Kidney (tissue), 14 donors: ENCODE measurements around the gene TMCC1. TPM values are rescaled to one million over a fixed set of nuclear protein-coding genes. Genes with fewer than 3 reads are reported as not detected.
"Not testable (repeated sequence)": the region's sequence is repeated elsewhere in the genome, so short reads cannot be mapped to it uniquely, and the experiment has no call there.

ENCODE experiments used
- DNase-seq, 5 donors: peaks; one replicate each; pipeline ENCODE4 v3.0.0-alpha.2; 2013 to 2020
- FAIRE-seq: peaks from 2 replicates; lab custom pipeline; 2012; peaks lifted over from hg19 to GRCh38; lab: Jason Lieb, UNC
- H3K27ac ChIP-seq, 2 donors: one replicate each; pipeline ENCODE4 v1.7.0; 2013; ENCODE audit warnings: low read depth in 2 of 2, low read length in 2 of 2, inconsistent platforms in 1 of 2
- H3K27me3 ChIP-seq: one replicate; pipeline ENCODE4 v1.7.1; 2013; ENCODE audit warnings: low read length, inconsistent platforms; ENCODE audit not compliant: control insufficient read depth, insufficient read depth
- H3K36me3 ChIP-seq, 3 donors: one replicate each; pipeline versions ENCODE4 v1.7.0 to v1.7.1; 2013; ENCODE audit warnings: low read length in 3 of 3, control low read depth in 1 of 3, inconsistent platforms in 1 of 3; ENCODE audit not compliant: insufficient read depth in 3 of 3, control insufficient read depth in 2 of 3
- H3K4me1 ChIP-seq, 3 donors: one replicate each; pipeline versions ENCODE4 v1.7.0 to v1.7.1; 2013; ENCODE audit warnings: low read length in 3 of 3, inconsistent platforms in 1 of 3, low read depth in 1 of 3; ENCODE audit not compliant: control insufficient read depth in 2 of 3, insufficient read depth in 2 of 3
- H3K4me3 ChIP-seq, 3 donors: one replicate each; pipeline versions ENCODE4 v1.7.0 to v1.8.1; 2013; ENCODE audit warnings: low read length in 3 of 3, control low read depth in 1 of 3, inconsistent platforms in 1 of 3
- H3K9ac ChIP-seq, 3 donors: one replicate each; pipeline versions ENCODE4 v1.7.0 to v1.7.1; 2013; ENCODE audit warnings: low read length in 3 of 3, control low read depth in 1 of 3, inconsistent platforms in 1 of 3
- H3K9me3 ChIP-seq, 3 donors: one replicate each; pipeline versions ENCODE4 v1.7.0 to v1.7.1; 2013; ENCODE audit warnings: low read length in 3 of 3, control low read depth in 1 of 3, inconsistent platforms in 1 of 3; ENCODE audit not compliant: control insufficient read depth in 2 of 3, insufficient read depth in 1 of 3
- intact Hi-C: fragments of 100-400 bp; cut with DNase I; formaldehyde crosslinking; loops from one replicate; pipeline ENCODE4 v1.11.1; 2022
- polyA plus RNA-seq: library from polyadenylated mRNA; stranded (reverse); fragments of 350-450 nt; fragmentation: Illumina TruSeq; extraction: RNeasy Lipid Tissue Mini Kit (QIAGEN cat#74804); gene quantifications from one replicate; pipeline ENCODE4 v1.2.3, GENCODE V29; 2014; ENCODE audit warnings: low read depth, low replicate concordance; ENCODE audit not compliant: insufficient read depth
- total RNA-seq: library from RNA; stranded (reverse); fragmentation: NEBNext Ultra II Directional; extraction: Animal tissue kit (Norgen Biotek cat#: 25700); gene quantifications from one replicate; pipeline ENCODE4 v1.2.1, GENCODE V29; 2021
- TF ChIP-seq, protein P1 (sequence below): IDR thresholded peaks from 3 replicates; pipeline ENCODE4 v1.5.1; 2012; ENCODE audit warnings: mild to moderate bottlenecking, moderate library complexity, borderline replicate concordance; ENCODE audit not compliant: insufficient read depth; ENCODE audit errors: extremely low read depth
- donor health status: control.
- donor health status: control.
- donor health status: control.
- donor health status: control.
- donor health status: control.
- donor health status: DM: yes; HTN: yes; CAD: no.
- donor health status: Normal renal cell carcinoma (clear cell type).

Gene TMCC1
- total and polyA plus RNA-seq, 2 donors from 2014 or later, result 8.4 to 42.4 TPM

- FAIRE-seq (no peak), DNase-seq (peak in 2 of 5 donors; percentile 60 to 79)
- intact Hi-C loops, result no loop called here
- H3K36me3 ChIP-seq, result no peaks in the 10 kb centered on the region
- H3K4me3 ChIP-seq, result no peak overlapping the region
- H3K9ac ChIP-seq, result no peak overlapping the region
- H3K27ac ChIP-seq, result peak overlapping the region; percentile 22 to 57
- peaks cover 0 to 37% (median 4%) of the 10 kb centered on the region in 3 donors for H3K4me1 ChIP-seq
- TF ChIP-seq, protein P1, sequence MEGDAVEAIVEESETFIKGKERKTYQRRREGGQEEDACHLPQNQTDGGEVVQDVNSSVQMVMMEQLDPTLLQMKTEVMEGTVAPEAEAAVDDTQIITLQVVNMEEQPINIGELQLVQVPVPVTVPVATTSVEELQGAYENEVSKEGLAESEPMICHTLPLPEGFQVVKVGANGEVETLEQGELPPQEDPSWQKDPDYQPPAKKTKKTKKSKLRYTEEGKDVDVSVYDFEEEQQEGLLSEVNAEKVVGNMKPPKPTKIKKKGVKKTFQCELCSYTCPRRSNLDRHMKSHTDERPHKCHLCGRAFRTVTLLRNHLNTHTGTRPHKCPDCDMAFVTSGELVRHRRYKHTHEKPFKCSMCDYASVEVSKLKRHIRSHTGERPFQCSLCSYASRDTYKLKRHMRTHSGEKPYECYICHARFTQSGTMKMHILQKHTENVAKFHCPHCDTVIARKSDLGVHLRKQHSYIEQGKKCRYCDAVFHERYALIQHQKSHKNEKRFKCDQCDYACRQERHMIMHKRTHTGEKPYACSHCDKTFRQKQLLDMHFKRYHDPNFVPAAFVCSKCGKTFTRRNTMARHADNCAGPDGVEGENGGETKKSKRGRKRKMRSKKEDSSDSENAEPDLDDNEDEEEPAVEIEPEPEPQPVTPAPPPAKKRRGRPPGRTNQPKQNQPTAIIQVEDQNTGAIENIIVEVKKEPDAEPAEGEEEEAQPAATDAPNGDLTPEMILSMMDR, result no peak
- no peaks in the 10 kb centered on the region for H3K9me3 ChIP-seq
- no peaks in the 10 kb centered on the region for H3K27me3 ChIP-seq
These were observed 281.5 kb downstream of the TMCC1 start for GRCh38 chr3:129611812-129612533.

GRCh38 chr3:129611446-129611800 lies 282.1 kb downstream of the TMCC1 start:
- Histone ChIP-seq H3K27ac (peak overlapping the region in 1 of 2 donors; percentile 22), H3K9ac (no peak overlapping the region), H3K4me3 (no peak overlapping the region), H3K9me3 (no peaks in the 10 kb centered on the region), H3K36me3 (no peaks in the 10 kb centered on the region), H3K27me3 (no peaks in the 10 kb centered on the region), H3K4me1 (peaks cover 0 to 35% (median 4%) of the 10 kb centered on the region in 3 donors)
- intact Hi-C loops, result no loop called here
- DNase-seq (peak in 1 of 5 donors; percentile 66), FAIRE-seq (no peak)
- TF ChIP-seq, protein P1, result no peak

GRCh38 chr3:129610794-129611445 lies 282.6 kb downstream of the TMCC1 start:
- H3K36me3 ChIP-seq, FAIRE-seq, H3K27me3 ChIP-seq, H3K9ac ChIP-seq, H3K9me3 ChIP-seq, H3K27ac ChIP-seq, H3K4me3 ChIP-seq, DNase-seq, intact Hi-C loops: not testable (repeated sequence)
- peaks cover 0 to 30% (median 4%) of the 10 kb centered on the region in 3 donors for H3K4me1 ChIP-seq

DNA sequence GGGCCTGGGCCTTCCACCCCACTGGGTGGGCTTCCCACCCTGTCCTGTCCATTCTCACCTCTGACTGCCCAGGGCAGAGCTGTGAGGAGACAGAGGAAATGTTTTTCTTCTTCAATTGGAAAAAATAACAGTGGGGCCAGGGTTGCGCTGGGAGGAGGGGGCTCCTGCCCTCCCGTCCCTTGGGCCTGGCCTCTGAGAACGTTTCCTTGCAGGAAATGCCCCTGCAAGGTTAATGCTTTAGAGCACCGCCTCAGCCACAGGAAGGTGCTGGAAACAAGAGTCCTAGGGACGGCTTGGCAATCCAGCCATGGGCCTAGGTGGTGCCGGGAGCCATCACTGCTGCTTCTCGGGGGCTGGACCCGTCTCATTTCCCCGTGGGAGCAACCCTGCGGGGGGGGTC lies 283.2 kb downstream of the TMCC1 start:
- Histone ChIP-seq H3K27ac (peak overlapping the region in 1 of 2 donors; percentile 76), H3K9me3 (no peaks in the 10 kb centered on the region), H3K9ac (no peak overlapping the region), H3K4me3 (no peak overlapping the region), H3K36me3 (no peaks in the 10 kb centered on the region), H3K4me1 (peaks cover 0 to 30% (median 4%) of the 10 kb centered on the region in 3 donors), H3K27me3 (no peaks in the 10 kb centered on the region)
- FAIRE-seq (no peak), DNase-seq (no peak)
- TF ChIP-seq, protein P1, result no peak
- intact Hi-C loops, result no loop called here
